ENCODE results near the gene SRCAP. TPM values are rescaled to one million over a fixed set of nuclear protein-coding genes. Genes with fewer than 3 reads are reported as not detected.

The SRCAP gene
- polyA plus RNA-seq, 1 experiment, result 4.4 TPM

GRCh38 chr16:30762991-30763725 is 64.2 kb downstream of the SRCAP start:
- peaks cover 35% of the 10 kb centered on the region for H3K36me3 ChIP-seq (ENCODE audit: control insufficient read depth, insufficient read depth, low read length)
- TF ChIP-seq, protein P1, sequence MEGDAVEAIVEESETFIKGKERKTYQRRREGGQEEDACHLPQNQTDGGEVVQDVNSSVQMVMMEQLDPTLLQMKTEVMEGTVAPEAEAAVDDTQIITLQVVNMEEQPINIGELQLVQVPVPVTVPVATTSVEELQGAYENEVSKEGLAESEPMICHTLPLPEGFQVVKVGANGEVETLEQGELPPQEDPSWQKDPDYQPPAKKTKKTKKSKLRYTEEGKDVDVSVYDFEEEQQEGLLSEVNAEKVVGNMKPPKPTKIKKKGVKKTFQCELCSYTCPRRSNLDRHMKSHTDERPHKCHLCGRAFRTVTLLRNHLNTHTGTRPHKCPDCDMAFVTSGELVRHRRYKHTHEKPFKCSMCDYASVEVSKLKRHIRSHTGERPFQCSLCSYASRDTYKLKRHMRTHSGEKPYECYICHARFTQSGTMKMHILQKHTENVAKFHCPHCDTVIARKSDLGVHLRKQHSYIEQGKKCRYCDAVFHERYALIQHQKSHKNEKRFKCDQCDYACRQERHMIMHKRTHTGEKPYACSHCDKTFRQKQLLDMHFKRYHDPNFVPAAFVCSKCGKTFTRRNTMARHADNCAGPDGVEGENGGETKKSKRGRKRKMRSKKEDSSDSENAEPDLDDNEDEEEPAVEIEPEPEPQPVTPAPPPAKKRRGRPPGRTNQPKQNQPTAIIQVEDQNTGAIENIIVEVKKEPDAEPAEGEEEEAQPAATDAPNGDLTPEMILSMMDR (IDR thresholded peaks at IDR 0.05; ENCODE audit: insufficient read depth, low read depth, low read length), result no peak
- POLR2A ChIA-PET, result no interaction called here
- peak overlapping the region; percentile 74 for H3K4me3 ChIP-seq (ENCODE audit: low read depth, low read length)
- CTCF ChIA-PET, result interaction anchor here (0.9 to 1.6 kb wide), 2 partner anchors 16 to 178 kb away, joined by 3 to 5 read pairs; no protein-coding TSS in a partner anchor
- DNase-seq (ENCODE audit: low read depth), result no peak
- H3K27me3 ChIP-seq (ENCODE audit: control insufficient read depth, insufficient read depth, low read length), result no peaks in the 10 kb centered on the region

- Histone ChIP-seq H3K36me3 (ENCODE audit: control insufficient read depth, insufficient read depth, low read length) (peaks cover 45% of the 10 kb centered on the region), H3K4me3 (ENCODE audit: low read depth, low read length) (no peak overlapping the region), H3K27me3 (ENCODE audit: control insufficient read depth, insufficient read depth, low read length) (no peaks in the 10 kb centered on the region)
- TF ChIP-seq, protein P1 (IDR thresholded peaks at IDR 0.05; ENCODE audit: insufficient read depth, low read depth, low read length), result no peak
- no peak for DNase-seq (ENCODE audit: low read depth)
- ChIA-PET POLR2A (no interaction called here), CTCF (interaction anchor here (1.6 kb wide), 1 partner anchor 177 kb away, joined by 5 read pairs; no protein-coding TSS in a partner anchor)
These were observed 65.1 kb downstream of the SRCAP start for GRCh38 chr16:30764086-30764485.

DNA sequence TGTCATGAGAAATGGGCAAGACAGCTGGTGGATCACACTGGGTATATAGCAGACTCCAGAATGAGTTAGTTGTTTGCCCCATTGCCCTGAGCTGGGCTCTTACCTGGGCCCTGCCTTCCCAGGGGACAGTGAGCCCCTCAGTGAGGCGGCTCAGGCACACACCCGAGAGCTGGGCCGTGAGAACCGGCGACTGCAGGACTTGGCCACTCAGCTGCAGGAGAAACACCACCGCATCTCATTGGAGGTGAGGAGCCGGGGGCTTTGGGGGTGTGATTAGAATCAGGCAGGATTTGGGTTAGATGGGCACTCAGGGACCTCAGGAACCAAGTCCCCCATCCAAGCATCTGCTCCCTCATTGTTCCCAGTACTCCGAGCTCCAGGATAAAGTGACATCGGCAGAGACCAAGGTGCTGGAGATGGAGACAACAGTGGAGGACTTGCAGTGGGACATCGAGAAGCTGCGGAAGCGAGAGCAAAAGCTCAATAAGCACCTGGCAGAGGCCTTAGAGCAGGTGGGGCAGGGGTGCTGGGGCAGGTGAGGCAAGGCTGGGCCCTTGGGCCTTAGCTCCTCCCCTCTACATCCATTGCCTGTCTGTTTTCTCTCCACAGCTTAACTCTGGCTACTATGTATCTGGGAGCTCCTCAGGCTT is 66.0 kb downstream of the SRCAP start:
- Histone ChIP-seq H3K36me3 (ENCODE audit: control insufficient read depth, insufficient read depth, low read length) (peaks cover 51% of the 10 kb centered on the region), H3K27me3 (ENCODE audit: control insufficient read depth, insufficient read depth, low read length) (no peaks in the 10 kb centered on the region), H3K4me3 (ENCODE audit: low read depth, low read length) (no peak overlapping the region)
- DNase-seq (ENCODE audit: low read depth), result no peak
- TF ChIP-seq, protein P1 (IDR thresholded peaks at IDR 0.05; ENCODE audit: insufficient read depth, low read depth, low read length), result no peak
- CTCF ChIA-PET, result no interaction called here
- POLR2A ChIA-PET, result no interaction called here

GRCh38 chr16:30766206-30766932 is 67.4 kb downstream of the SRCAP start:
- no peak overlapping the region for H3K4me3 ChIP-seq (ENCODE audit: low read depth, low read length)
- no peak for DNase-seq (ENCODE audit: low read depth)
- CTCF ChIA-PET, result no interaction called here
- TF ChIP-seq, protein P1 (IDR thresholded peaks at IDR 0.05; ENCODE audit: insufficient read depth, low read depth, low read length), result no peak
- H3K27me3 ChIP-seq (ENCODE audit: control insufficient read depth, insufficient read depth, low read length), result no peaks in the 10 kb centered on the region
- POLR2A ChIA-PET, result no interaction called here
- peaks cover 54% of the 10 kb centered on the region for H3K36me3 ChIP-seq (ENCODE audit: control insufficient read depth, insufficient read depth, low read length)

DNA sequence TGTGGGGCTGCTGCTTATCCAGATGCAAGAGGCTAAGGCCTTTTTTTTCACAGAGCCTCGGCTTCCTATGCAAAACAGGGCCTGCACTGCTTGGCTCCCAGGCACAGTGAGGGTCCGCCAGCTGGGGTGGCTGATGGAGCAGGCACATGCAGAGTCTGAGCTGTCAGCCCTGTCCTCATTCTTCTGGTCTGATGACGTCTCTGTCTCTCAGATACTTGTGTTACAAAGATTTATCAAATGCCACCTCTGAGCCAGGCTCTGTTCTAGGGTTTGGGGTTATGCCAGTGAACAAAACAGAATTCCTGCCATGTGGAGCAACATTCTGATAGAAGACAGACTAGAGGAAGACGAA is 67.9 kb downstream of the SRCAP start:
- ChIA-PET CTCF (no interaction called here), POLR2A (no interaction called here)
- no peak for DNase-seq (ENCODE audit: low read depth)
- TF ChIP-seq, protein P1 (IDR thresholded peaks at IDR 0.05; ENCODE audit: insufficient read depth, low read depth, low read length), result no peak
- no peaks in the 10 kb centered on the region for H3K27me3 ChIP-seq (ENCODE audit: control insufficient read depth, insufficient read depth, low read length)
- H3K4me3 ChIP-seq (ENCODE audit: low read depth, low read length), result no peak overlapping the region
- peaks cover 59% of the 10 kb centered on the region for H3K36me3 ChIP-seq (ENCODE audit: control insufficient read depth, insufficient read depth, low read length)
